Stimulated activated CD4-positive, alpha-beta T cell treated with anti-CD3 and anti-CD28 coated beads, Interleukin-12 subunit alpha, Interleukin-12 subunit beta, amount 100 ng/mL, for 24 hours (primary cell): ENCODE measurements around the gene ITPKB.

ENCODE experiments used
- DNase-seq, 2 experiments: peaks; one replicate each; pipeline ENCODE4 v3.0.0-alpha.2; 2020; ENCODE audit warnings: low read depth in 2 of 2

ITPKB gene

DNA sequence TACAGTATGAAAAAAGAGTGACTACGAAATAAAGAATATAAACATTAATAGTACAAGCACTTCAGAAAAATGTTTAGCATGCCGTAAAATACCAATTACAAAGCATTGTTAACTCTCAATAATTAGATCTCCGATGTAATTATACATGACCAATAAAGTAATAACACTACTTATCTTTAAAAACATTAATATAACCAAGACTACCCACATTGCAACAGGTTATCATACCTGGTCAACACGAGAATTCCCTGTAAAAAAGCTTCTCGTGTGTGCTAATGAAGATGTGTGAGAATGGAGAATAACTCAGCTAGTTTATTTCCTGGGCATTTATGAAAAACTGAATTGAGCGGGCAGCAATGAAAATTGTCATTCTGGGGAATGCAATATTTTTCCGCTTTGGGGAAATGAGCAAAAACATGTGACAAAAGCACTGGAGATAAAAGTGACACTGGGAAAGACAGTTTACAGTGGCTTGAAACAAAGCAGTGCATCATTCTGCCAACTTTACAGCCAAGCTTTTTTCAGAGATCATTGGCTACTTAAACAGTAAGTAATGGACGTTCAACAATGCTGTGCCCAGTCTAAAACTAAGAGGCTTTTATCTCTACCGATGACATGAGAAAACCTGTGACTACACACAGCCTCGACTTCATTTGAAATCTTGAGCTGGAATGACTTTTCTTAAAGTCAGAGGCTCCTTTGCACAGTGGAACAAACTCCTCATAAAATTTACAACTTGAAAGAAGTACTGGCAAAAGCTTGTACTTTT, 34.7 kb downstream of the ITPKB start:
- no peak for DNase-seq

DNA sequence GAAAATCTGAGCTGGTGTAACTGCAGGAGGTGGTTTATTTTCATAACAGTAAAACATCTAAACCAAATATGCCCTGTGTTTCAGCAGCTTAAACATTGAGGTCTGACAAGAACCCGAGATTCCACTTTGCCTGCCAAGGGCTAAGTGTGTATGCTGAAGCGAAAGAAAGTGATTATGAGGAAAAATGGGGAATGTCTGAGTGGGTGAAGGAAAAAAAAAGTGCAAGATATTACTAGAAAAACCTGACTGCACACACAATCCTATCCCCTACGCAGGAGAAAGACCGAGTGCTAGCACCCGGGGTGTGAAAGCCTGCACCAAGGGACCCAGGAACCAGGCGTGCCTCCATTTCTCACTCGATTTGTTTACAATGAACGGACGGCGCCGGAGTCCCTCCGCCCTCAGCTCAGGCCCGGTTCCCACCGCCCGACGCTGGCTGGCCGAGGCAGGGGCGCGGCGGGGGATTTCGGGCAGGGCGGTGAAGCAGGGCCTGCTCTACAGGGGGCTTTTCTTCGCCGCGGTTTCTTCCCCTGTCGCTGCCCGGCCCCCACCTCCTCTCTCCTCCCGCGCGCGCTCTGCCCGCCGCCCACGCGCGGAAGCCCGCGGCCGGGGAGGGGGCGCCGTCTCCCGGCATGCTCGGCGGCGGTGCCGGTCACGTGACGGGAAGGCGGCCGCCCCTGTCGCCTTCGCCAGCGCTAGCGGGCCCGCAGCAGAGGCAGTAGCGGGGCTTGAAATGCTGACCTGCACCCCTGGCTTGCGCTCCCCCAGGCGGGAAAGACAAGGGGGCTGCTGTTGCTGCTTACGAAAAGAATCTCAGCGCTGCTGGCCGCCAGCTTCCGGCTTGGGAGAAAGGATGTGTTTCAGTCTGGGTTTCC, 35.9 kb downstream of the ITPKB start:
- DNase-seq = peak; percentile 62 to 65

DNA sequence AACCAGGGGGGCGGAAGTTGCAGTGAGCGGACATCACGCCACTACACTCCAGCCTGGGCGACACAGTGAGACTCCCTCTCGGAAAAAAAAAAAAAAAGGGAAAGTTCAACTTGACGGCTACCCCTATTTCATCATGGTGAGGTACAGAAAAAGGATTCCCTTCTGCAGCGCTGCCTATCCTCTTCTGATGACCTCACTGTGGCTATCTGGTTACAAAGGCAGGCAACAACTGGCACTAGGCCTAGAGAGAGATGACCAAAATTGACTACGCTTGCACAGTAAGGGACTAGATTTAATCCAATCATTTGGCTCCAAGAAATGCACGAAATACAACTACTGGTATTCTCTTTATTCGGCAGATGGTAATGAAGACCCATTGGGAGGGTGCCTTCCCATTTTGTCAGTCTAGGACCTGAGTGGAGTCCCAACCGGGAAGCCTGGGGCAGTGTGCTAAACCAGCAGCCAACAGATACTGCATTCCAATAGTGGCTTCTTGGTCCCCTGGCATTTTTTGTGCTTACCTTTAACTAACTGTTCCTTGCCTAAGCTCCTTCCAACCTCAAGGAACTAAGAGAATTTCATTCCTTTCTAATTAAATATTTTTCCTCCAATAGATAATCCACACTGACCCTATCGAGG, 36.6 kb downstream of the ITPKB start:
- no peak for DNase-seq

DNA sequence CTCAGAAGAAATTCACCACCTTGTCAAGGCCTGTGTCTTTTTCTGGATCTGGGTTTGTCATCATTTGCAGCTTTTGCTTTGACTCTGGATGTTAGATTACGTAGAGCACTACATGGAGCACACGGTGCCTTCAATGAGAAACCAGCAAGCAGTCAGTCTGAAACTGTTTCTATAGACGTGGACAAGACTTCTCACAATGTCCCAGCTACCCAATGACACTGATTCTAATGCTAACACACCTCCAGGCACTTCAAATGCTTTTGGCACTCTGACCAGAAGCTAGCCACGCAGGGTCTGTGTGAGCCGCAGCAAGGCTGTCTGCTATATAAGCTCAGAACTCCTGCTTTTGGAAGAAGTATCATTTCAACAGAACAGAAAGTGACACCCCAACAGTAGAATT, 38.2 kb downstream of the ITPKB start:
- DNase-seq = no peak

DNA sequence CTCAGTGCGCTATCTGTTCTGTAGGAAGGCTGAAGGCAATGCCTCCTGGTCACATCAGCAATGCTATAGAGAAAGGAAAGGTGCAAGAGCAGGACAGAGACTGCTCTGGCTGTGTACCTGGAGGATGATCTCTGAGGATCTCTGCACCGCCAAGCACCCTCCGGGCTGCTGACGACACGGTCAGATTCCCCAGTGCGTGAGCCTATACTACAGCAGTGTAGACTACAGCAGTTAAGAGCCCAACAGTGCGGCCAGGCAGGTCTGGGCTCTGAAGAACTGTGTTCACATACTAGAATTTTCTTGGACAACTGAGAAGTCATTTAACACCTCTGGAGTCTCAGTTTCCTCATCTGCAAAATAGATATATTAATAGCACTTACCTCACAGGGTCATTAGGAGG, 39.9 kb downstream of the ITPKB start:
- DNase-seq = no peak

DNA sequence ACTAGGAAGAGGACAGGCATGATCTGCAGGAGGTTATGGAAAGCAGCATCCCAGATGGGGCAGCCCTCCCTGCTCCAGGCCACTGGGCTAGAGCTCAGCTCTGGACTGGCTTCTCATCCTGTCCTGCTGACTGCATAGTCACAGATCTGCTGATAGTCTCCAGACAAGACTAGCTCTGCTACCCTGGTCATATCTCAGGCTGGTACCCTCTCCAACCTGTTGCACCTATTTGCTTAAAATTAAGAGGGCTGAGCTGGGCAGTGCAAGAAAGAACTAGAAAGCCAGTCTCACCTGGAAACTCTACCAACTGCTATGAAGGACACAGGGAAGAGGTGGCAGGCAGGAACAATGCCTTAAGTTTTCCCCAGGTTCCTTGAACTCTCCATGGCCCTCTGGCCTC, 40.4 kb downstream of the ITPKB start:
- no peak for DNase-seq

DNA sequence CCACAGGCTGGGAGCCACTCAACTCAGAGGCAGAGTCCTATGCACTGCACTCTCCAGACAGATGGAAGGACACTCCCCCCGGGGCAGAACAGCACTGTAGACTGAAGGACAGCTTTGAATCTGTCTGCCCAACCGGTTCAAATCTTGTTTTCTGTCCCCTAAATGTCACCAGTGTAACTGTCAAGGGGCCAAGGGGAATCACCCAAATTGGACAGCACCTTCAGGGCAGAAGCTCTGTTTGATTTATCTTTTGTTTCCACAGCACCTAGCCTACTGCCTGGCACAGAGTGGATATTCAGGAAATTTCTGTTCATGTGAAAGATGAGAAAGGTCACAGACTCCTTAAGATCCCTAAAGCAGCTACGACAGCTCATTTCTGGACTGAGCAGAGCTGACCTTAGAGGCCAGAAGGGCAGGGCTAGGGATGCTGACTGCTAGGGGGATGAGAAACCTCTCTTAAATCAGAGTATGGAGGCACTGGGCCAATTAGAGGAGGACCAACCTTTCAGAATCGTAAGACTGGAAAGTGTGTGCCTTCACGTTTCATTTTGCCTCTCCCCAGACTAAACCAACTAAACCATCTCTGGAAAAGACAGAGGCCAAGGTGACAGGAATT, 41.0 kb downstream of the ITPKB start:
- no peak for DNase-seq

DNA sequence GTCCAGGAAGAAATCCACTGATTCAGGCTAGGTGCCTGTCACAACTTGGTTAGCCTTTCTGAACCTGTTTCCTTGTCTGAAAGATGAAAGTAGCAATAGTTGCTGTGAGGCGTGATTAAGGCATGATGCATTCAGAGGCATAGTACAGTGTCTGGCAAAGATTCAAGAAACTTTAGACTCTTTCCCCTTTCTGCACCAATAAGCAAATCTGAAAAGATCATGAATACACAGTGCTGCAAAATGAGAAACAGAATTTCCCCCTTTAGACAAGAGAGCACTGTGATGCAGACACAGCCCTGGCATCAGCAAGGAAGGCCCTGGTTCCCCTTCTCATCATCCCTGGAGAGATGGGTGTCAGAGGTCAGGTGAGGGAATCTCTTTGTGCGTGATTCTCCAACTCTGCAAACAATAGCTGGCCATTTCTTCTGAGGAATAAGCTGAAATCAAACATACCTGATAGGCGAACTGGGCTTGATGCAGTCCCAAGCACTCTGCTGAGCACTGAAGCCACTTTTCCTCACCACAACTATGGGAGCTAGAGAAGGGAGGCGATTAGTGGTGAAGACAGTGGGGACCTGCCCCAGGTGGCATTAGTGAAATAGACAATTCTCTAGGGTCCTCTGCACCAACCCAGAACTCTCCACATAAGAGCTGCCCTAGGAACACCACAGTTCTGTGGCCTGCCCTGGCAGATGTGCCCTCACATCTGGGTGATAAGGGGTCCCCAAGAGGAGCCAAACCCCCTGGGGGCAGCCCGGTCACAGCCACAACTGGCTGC, 41.7 kb downstream of the ITPKB start:
- no peak for DNase-seq

DNA sequence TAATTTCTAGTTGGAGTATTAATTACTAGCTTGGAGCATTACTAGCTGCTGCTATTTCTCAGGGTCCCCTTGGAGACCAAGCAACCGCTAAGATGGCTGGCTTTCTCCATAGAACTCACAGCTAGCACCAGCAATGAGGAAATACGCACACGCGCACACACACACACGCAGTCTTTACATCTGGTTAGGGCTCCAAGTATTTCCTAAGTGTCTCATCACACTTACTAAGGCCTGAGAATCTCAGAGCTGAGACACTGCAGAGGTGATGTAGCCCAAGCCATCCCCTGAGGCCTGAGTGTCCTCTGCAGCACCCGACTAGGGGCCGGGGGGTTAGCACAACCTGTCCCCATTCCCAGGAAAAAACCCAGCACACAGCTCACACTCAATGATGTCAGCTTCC, 42.5 kb downstream of the ITPKB start:
- DNase-seq = no peak

DNA sequence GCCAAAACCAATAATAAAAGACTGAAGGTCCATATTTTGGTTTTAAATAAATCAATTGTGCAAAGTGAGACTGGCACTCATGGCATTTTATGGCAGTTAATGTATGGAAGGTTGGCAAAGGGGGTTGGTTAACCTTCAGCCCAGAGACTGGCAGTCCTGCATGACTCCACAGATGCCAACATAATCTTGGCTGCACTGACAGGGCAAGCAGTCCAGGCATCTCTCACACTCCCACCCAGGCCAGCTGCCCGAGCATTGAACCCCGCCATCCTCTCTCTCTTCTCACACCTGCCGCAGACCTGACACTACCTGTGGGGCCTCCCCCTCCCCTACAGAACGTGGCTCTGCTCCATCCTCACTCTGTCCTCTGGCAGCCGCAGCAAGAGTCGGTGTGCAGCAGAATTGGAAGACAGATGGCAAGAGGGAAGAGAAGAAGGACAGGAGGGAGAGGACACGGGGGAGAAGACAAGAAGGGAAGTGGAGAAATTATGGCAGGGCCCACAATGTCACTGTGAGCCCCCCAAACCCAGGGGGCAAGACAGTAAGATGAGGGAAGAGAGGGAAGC, 43.7 kb downstream of the ITPKB start:
- DNase-seq = no peak

DNA sequence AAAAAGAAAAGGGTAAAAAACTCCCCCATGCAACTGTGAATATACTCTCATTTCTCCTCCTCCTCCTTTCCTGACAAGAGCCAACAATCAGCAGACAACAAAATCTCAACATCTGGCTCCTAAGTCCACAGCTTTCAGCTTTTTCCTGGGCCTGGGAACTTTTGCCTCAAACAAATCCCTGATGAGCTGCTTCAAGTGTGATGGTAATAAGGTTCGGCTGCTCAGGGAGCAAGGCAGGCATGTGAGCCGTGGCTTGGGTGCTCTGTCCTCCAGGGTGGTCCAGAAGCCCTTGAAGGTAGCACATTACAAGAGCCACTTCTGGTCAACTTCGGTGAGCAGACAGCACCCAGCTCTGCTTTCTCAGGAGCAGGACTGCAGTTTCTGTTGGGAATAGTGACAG, 46.3 kb downstream of the ITPKB start:
- DNase-seq = no peak

DNA sequence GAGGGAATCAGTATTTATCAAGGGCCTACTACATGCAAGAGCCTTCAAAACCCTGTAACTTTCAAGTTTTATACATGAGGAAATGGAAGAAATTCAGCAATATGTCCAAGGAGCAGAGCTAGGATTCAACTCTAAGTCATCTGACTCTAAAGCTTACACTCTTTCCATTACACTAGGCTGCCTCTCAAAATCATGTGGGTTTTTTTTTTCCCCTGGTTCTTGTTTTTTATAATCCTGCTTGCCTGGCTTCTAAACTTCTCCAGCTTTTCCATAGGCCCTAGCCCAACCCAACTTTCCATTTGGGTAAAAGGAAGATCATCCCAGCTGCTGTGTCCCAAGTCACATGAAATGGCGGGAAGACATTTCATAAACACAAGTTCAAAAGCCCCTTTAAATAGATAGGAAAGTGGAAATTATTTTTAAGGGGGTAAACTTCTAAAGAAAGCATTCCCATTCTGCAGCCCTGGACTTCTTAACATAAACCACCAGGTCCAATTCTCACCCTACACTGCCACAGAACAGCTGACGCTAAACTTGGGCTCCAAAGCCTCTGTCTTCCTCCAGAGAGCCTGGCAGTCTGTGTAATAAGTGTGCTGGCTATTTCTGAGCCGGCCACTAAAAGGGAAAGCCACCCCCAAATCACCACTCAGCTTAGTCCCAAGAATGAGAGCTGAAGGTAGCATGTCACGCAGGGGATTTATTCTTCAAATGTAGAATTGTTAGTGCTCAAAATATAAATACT, 46.9 kb downstream of the ITPKB start:
- no peak for DNase-seq

DNA sequence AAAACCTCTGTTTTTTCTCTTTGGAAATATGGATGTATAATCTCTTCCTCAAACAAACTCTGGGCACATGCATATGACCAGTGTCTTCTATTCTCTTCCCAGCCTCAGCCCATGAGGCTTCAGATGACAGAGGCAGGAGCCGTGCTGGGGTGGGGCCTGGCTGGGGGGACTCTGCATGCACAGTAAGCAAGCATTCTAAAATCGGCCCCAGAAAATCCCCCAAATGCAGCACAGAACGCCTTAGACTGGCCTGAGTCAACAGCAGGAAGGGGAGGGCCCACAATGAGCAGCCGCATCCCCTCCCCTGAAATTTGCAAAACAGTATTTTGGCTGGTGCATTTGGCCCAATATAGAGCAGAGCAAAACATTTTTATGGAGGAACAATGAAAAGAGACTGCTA, 47.8 kb downstream of the ITPKB start:
- DNase-seq = no peak

DNA sequence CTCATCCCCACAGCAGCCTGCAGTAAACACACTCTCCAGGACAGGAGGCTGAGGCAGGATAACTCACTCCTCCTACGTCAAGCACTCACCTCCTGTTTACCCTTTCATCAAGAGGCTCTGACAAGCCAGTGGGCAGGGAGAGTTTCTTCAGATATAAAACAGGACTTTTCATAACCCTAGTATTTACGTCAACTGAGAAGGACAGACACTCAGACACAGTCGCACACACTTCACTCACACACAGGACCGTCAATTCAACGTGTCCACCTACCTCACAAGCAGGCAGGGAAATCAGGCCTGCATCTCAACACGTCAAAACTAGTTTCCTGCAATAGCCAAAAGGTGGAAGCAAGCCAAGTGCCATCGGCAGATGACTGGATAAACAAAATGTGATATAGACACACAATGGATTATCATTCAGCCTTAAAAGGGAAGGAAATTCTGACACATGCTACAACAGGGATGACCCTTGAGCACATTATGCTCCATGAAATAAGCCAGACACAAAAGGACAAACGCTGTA, 48.6 kb downstream of the ITPKB start:
- no peak for DNase-seq

DNA sequence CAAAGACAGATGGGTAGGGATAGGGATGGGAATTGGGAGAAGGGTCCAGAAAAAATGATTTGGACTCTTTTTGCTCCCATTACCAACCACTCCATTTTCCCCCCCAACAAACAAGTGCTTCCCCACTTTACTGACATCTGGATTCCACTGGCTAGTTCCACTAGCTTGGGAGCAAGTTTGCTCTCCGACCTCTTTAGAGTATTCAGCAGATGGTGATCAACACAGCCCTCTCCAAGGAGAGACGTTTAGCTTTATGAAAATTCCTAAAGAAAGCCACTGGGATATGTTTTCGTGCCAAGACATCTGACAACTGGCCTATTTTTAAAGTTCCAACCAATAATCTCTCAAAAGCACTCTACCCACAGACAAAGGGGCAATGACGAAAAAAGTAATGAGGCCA, 50.3 kb downstream of the ITPKB start:
- DNase-seq = no peak

DNA sequence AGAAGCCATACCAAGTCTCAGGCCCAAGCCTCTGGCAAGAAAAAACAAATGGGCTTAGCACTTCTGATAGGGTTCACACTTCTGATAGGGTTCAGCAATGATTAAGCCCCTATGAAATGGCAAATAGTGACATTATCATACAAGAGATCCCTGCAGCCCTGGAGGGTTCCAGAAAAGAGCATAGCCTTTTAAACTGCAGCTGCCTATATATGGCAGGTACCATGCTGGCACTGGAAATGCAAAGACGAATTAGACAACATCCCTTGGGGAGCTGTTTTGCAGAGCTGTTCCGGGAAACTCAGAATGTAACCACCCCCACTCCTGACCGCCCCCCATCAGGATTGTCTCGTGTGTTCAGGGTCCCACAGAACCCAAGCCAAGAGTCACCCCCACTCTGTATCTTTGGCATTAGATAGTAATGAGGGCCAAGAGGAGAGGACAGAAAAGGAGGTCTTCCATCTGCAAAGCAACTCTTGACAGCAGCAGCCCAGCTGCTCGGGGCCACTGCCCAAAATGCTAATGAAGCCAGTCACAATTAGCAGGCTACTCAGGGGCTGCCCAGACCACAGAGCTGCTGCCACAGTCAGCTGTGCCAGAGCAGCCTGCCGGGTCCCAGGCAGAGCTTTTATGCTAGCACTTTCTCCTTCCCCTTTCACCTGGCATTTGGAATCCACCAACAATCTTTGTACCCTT, 50.9 kb downstream of the ITPKB start:
- no peak for DNase-seq

DNA sequence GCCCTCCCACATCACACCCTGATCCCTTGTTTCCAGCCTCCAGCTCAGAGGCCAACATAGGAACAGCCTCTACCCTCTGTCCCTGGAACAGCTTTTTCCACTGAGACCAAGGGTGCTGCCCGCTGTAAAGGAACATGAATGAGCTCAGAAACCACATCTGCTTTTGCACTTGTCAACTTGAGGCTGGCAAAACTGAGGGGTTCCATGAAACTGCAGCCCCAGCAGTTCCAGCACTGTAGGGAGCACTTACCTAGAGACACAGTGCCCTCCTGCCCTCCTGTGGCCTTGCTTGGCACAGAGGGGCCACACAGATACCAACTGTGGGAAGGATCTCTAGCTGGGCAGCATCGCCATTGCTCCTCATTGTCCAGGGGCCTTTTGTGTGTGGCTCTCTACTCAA, 51.7 kb downstream of the ITPKB start:
- no peak for DNase-seq

DNA sequence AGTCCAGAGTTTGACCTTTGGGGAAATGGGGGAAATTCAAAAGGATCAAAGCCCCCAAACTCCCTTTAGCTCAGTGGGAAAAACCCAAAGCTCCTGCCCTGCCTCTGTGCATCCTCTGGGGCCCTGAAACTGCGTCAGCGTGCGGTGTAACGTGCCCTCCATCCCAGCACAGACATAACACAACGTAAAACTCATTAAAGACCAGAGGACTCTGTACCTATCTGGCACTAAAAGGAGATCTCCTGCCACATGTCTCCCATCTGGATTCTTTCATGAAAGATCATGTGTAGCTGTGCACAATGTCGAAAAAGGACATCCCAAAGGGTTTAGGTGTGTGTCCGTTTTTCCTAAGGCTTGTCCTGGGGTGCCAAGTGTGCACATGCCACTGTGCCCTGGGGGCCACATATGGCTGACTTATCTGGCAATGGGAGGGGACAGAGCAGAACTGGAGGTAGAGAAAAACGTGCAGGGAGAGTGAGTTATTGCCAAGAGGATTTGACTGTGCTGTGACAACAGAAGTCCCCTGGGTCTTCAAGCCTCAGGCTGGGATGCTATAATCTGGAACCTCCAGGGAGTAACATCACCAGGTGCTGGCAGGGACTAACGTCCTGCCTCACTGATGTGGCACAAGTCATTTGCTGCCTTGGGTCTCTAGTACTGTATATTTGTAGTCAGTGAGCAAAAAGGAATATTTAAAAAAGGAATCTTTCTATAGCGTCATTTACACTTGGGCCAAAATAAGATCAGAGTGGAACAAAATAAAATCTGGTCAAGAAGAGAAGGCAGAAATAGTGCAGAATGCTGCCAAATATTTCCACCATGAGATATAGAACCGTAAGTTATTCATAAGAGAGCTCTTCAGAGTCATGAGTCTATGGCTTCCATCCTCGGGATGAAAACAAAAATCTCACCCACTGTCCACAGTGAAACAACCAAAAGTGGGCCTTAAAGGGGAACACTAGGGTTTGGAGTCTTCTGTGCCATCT, 52.3 kb downstream of the ITPKB start:
- DNase-seq = no peak
